ENCODE data around the gene GALNT18.

GALNT18 gene

DNA sequence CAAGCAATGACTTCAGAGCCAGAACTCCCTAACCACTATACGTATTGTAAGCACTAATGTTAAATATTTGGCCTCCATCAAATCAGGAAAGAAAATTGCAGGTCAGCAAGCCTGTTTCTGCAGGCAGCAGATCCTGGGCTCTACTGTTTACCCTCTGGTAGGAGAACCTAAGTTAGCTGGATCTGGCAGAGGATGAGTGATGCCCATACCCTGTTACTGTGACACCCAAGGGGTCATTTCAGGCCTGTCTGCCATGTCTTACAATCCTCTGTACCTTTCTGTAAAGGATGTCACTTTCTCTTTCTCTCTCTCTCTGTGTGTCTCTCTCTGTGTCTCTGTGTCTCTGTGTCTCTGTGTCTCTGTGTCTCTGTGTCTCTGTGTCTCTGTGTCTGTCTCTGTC is 375.6 kb downstream of the GALNT18 start:
- no peak for DNase-seq

DNA sequence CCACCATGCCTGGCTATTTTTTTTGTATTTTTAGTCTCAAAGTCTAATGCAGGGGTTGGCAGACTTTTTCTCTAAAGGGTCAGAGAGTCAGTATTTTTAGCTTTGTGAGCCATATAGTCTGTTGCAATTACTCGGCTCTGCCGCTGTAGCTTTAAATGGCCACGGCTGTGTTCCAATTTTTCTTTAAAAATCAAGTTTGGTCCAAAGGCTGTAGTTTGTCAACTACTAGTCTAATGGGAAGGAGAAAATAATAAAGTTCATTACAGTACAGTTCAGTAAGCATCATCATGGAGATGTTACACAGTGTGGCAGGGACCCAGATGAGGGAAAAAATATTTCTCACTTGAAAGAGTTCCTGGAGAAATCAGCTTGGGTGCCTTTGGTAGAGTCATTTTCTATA is 376.4 kb downstream of the GALNT18 start:
- no peak for DNase-seq

DNA sequence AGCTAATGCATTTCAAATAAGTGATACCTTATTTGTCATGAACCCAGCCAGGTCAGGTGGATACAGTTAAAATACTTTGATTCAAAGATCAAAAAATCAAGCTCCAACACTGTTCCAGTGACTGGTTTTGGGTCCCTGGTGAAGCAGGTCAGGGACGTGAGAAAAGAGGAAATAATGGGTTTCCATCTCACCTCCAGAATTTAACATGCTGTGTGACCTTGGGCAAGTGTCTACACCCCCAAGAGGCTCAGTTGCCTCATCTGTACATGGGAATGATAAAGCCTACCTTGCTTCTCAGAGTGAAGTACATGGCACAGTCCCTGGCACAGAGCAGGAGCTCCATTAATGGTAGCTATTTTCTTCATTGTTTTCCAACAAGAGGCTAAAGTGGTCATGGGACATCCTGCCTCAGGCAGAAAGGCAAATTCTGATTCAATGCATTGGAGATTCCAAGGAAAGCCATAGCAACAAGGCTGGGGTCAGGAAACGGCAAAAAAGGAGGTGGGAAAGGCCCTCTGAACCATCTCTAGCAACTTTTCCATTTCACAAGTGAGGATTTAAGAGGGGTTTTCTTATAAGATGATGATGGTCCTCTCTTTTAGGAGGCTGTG is 377.2 kb downstream of the GALNT18 start:
- no peak for DNase-seq

DNA sequence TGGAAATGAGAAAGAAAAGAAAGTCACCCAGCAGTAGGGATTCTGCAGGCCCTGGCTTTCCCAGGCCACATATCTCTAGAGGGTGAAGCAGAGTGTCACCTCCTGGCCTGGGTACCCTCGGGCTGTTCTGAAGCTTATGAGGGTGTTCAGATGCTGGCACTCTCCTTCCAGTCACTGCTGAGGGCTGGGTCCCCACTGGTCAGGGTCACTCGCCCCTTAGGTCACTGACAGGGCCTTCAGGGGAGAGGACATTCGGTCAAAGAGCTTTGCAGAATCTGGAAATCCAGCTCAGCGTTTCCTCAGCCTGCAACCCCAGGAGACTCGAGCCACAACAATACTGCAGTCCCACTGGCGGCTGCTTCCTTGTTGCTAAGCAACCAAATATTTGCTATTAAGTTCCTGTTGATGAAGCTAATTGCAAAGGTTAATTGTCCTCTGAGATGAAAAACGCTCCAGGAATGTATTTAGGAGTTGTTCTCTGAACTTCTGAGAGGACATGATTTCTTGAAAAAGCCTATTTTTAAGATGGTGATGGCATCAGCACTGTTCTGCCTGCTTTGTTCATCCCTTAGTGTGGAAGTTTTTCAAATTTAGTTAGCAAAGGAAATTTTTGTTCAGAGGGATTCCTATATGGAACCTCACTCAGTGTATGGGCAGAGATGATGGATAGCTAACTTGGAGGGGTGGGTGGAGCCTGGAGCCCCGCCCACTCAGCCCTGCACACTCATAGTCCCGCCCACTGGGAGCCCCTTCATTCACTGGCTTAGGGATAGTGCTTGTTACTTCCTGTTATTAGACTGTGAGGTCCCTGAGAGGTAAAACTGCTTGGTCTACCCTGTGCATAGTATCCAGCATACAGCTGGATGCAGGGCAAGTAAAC is 378.0 kb downstream of the GALNT18 start:
- peak in 2 of 56 donors; percentile 9 to 24 for DNase-seq

DNA sequence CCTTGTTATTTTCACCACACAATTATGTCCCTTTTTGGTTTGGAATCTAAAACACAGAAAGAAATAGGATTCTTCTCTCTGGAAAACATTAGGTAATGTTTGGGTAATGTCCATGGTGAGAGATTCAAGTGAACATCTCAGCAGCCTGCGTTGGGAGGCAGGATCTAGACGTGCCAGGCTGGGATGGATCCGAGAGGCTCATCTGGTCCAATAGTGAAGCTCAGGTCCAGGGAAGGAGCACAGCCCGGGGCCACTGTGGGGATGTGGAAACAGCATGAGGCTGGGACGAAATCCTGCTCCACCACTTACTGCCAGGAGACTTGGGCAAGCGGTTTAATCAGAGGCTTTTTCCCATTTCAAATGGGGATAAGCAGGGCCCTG is 378.6 kb downstream of the GALNT18 start:
- no peak for DNase-seq

DNA sequence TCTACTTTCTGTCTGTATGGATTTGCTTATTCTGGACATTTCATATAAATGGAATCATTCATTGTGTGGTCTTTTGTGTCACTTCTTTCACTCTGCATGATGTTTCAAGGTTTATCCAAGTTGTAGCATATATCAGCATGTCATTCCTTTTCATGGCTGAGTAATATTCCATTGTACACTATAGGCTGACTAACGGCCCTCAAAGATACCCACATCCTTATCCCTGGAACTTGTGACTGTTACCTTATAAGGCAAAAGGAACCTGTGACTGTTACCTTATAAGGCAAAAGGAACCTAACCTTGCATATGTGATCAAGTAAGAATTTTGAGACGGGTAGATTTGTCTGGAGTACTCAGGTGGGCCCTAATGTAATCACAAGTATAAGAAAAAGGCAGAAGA is 380.5 kb downstream of the GALNT18 start:
- no peak for DNase-seq

DNA sequence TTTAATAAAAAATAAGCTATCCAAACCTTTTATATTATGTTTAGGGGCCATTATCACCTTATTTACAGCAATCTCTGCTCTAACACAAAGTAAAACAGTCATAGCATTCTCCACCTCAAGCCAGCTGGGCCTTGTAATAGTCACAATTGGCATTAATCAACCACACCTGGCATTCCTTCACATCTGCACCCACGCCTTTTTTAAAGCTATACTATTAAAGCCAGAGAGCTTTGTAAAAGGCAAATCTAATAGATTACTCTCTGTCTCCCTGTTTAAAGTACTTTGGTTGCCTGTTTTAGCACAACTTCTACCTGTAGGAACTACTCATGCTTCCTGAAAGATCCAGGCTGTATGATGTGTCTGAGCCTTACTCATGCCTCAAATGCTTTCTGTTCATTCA is 381.8 kb downstream of the GALNT18 start:
- no peak for DNase-seq

DNA sequence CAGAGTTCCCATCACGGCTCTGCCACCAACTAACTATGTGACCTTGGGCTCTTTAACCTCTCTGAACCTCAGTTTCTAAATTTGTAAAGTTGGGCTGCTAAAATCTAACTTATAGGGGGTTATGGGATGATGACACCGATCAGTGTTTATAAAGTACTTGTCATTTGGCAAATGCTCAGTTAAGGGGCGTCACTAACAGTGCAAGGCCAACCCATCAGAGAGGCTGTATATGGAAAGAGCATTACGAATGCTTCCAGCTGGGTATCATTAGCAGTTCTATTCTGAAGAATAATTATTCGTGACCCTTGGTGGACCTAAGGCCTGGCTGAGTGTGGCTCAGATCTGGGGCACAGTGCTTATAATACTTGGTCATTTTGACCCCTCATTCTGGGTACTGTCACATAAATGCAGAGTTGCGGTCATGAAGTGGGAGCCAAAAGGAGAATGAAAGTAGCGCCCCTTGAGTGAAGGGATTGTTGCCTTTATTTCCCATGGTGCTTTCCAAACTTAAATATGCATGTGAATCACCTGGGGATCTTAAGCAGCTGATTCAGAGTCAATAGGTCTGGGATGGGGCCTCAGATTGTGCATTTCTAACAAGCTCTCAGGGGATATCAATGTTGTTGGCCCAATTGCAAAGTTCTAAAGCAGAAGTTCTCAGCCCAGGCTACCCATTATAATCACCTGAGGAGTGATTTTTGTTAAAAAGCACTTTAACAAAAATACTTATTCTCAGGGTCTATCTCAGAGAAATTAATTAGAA is 384.6 kb downstream of the GALNT18 start:
- DNase-seq, result no peak

GRCh38 chr11:11236498-11237059 is 385.2 kb downstream of the GALNT18 start:
- DNase-seq, result no peak

DNA sequence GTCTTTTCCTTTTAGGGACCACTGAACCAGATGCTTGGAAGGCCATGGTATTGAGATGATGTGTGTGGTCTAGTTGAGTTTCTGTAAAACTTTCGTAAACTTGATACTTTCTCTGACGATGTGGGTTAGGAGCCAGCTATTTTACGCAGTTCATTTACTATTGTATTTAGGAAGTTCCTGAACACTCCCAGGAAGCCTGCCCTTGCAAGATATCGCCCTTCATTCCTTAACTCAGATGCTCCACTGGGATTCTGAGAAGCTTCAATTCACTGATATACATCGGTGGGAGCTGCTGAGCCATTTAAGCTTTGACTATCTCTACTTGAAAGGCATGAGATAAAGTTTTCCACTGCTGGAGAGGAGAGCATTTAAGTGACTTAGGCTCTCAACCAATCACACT is 390.0 kb downstream of the GALNT18 start:
- no peak for DNase-seq

- no peak for DNase-seq
These were observed 390.8 kb downstream of the GALNT18 start for GRCh38 chr11:11230802-11231562.

DNA sequence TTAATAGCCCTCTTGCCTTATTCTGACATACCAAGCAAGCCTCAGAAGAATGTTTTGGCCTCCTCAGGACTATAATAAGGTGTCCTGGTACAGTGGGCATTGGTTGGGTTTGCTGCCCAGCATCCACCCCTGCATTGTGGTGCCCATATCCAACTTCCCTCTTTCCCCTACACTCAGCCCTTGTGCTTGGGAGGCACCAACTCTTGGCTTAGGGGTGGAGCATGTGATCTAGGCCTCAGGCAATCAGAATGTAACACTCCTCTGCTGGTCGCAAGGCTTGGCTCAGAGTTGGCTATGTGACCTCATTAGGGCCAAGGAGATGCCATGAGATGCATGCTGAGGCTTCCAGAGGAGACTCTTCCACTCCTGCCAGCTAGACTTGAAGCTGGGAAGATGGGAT is 391.7 kb downstream of the GALNT18 start:
- no peak for DNase-seq

- no peak for DNase-seq
These were observed 392.2 kb downstream of the GALNT18 start for GRCh38 chr11:11229647-11230046.

- peak in 4 of 56 donors; percentile 3 to 48 (median 8) for DNase-seq
These were observed 394.3 kb downstream of the GALNT18 start for GRCh38 chr11:11227296-11228085.

Measured in nucleus accumbens (tissue), 56 donors.